ENCODE results near the gene CIB4.

The CIB4 gene

DNA sequence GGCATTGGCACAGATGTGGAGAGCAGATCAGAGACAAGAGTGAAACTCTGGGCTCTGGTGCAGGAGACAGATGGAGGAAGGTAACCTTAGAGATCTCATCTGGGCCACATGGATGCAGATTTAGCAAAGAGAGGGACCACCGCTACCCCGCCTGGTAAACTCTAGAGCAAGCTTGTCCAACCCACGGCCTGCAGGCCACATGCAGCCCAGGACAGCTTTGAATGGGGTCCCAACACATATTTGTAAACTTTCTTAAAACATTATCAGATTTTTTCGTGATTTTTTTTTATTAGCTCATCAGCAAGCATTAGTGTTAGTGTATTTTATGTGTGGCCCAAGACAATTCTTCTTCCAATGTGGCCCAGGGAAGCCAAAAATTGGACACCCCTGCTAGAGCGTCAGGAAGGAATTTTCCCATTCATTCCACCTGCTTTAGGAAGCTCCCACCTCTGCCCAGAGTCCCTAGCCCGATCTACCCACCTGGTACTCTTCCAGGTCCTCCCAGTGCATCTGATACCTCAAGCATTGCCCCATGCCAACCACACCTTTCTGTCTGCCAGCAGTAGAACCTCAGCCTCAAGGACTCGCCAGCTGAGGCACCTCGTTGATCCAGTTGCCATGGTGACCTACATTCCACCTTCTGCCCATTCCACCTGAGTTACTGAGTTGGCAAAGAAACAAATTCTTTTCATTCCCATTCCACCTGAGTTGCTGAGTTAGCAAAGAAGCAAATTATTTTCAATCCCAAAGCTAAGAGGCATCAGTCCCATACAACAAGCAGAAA, at the start of gene CIB4:
Gene CIB4 (minus strand): TSS at position 586 of the 784 bp plus-strand sequence. CDS start 52 bp downstream, at position 534.
- DNase-seq (ENCODE audit: low read depth in 2 of 2, low spot score in 1 of 2), result no peak

- DNase-seq (ENCODE audit: low read depth in 2 of 2, low spot score in 1 of 2), result no peak
Observed at GRCh38 chr2:26687801-26688200, 46.6 kb upstream of the CIB4 start.

GRCh38 chr2:26687328-26687727, 46.2 kb upstream of the CIB4 start:
- DNase-seq (ENCODE audit: low read depth in 2 of 2, low spot score in 1 of 2), result no peak

DNA sequence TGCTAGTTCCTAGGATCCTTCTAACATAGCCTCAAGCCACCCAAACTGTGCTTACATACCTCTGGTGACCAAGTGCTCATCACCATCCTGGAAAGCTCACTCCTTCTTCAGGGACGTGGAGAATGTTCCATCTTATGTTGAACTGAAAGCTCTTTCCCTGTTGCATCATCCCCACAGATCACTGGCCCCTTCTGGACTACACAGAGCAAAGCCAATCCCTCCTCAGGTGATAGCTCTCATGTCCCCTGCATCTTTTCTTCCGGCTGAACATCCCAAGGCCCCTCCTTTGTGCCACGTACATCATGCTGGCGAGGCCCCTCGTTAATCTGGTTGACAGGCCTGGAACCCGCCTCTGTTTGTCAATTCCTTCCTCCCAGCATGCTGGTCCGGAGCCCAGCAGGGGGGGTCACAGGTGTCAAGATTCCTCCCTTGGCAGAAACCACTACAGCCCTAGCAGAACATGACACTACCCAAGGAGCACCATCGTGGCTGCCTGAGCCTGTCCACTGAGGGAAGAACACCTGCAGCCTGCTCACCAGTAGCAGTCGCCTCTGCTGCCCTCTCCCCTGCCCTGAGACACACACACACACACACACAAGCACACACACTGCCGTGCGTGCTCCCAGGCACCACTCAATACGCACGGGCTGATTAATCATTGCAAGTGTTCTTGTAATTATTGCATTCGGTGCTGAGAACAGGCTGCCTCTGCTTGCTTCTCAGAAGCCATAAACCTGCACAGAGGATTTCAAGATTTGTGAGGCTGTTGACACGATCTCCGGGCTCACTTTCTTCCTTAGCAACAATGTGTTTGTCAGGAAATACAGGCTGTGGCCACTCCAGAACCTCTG, 45.0 kb upstream of the CIB4 start:
- no peak for DNase-seq (ENCODE audit: low read depth in 2 of 2, low spot score in 1 of 2)

GRCh38 chr2:26685341-26685740, 44.2 kb upstream of the CIB4 start:
- no peak for DNase-seq (ENCODE audit: low read depth in 2 of 2, low spot score in 1 of 2)

- no peak for DNase-seq (ENCODE audit: low read depth in 2 of 2, low spot score in 1 of 2)
Observed at GRCh38 chr2:26683583-26683982, 42.4 kb upstream of the CIB4 start.

DNA sequence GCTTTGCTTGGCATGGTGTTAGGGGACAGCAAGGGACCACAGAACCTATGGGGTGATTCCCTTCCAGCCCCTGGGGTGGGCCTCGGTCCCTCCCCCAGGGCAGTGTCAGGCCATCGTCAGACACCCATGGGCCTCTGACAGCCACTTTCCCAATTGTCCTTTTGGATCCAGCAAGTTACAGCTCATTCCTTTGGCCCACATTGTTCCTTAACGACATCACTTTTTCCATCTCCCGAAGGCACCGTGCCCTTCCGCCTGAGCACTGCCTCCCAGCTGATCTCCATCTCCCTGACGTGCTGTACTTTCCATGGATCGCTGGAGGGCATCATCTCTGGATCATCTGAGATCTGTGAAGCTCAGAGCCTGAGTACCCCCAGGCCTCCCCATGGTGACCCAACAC, 41.0 kb upstream of the CIB4 start:
- DNase-seq (ENCODE audit: low read depth in 2 of 2, low spot score in 1 of 2), result no peak

- DNase-seq (ENCODE audit: low read depth in 2 of 2, low spot score in 1 of 2), result no peak
Observed at GRCh38 chr2:26681656-26682055, 40.5 kb upstream of the CIB4 start.

DNA sequence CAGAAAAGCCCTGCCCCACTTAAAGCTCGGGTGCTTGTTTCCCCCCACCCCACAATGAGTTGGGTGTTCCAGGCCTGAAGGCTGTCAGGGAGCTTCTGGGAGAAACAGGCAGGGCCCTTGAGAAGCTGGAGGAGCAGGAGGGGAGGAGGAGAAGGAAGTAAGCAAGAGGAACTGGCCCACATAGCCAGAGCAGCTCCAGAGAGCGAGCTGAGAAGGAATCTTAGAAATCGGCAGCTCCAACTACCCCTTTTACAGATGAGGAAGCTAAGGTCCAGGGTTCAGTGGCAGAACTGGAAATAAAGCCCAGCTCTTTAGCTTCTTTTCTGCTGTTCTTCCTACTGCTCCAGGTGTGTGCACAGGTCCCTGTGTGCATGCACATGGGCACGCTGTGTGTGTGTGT, 38.7 kb upstream of the CIB4 start:
- no peak for DNase-seq (ENCODE audit: low read depth in 2 of 2, low spot score in 1 of 2)

GRCh38 chr2:26678035-26678434, 36.9 kb upstream of the CIB4 start:
- no peak for DNase-seq (ENCODE audit: low read depth in 2 of 2, low spot score in 1 of 2)

- DNase-seq (ENCODE audit: low read depth in 2 of 2, low spot score in 1 of 2), result no peak
Observed at GRCh38 chr2:26675651-26676255, 34.6 kb upstream of the CIB4 start.

DNA sequence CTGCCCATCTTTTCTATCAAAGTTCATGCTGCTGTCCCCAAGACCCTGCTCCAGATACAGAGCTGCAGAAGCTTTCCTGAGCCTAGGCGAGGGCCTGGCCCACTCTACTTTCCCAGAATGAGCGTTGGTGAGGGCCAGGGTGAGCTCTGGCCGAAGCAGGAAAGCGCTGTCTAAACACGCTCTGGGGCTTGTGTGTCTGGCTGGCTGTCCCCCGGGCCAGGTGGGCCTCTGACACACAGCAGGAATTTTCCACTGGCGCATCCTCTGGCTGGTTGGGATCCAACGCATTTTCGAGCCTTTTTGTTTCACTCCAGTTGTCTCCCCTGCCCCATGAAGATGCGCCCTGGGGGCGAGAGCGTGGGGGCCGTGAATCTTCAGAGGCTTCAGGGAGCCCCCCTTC, 33.6 kb upstream of the CIB4 start:
- no peak for DNase-seq (ENCODE audit: low read depth in 2 of 2, low spot score in 1 of 2)

DNA sequence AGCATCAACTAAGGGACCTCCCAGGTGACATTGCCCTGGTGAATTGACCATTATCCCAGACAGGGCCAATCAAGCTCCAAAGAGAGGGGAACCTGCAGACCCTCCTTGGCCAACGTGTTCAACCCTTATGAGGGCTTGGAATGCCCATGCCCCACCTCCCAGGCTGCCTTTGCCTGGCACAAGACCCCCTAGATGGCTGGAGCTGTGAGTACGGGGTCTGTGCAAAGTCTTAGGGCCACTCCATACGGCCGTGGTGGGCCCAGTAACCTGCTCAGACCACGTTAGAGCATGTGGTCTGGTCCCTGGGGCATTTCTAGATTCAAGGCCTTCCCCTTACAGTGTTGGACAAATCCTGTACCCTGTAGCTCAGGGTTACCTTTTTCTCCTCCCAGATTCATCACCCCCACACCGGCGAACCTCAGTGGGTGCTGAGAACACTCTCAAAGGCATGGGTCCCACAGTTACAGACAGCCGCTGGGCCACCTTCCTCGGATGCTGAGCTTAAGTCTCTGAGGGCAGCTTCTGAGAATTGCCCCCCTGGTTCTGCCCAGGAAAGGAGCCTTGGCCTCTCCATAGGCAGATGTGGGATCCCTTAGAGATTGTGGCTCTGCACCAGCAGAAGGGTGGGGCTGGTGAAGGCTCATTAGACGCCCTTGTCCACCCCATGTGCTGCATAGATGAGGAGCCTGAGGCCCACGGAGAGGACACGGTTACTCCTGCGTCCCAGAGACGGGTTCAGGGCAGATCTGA, 33.0 kb upstream of the CIB4 start:
- no peak for DNase-seq (ENCODE audit: low read depth in 2 of 2, low spot score in 1 of 2)

- DNase-seq (ENCODE audit: low read depth in 2 of 2, low spot score in 1 of 2), result no peak
Observed at GRCh38 chr2:26672818-26673393, 31.7 kb upstream of the CIB4 start.

- no peak for DNase-seq (ENCODE audit: low read depth in 2 of 2, low spot score in 1 of 2)
Observed at GRCh38 chr2:26672112-26672817, 31.1 kb upstream of the CIB4 start.

- DNase-seq (ENCODE audit: low read depth in 2 of 2, low spot score in 1 of 2), result no peak
Observed at GRCh38 chr2:26671691-26672090, 30.5 kb upstream of the CIB4 start.

GRCh38 chr2:26670931-26671460, 29.8 kb upstream of the CIB4 start:
- DNase-seq (ENCODE audit: low read depth in 2 of 2, low spot score in 1 of 2), result no peak

DNA sequence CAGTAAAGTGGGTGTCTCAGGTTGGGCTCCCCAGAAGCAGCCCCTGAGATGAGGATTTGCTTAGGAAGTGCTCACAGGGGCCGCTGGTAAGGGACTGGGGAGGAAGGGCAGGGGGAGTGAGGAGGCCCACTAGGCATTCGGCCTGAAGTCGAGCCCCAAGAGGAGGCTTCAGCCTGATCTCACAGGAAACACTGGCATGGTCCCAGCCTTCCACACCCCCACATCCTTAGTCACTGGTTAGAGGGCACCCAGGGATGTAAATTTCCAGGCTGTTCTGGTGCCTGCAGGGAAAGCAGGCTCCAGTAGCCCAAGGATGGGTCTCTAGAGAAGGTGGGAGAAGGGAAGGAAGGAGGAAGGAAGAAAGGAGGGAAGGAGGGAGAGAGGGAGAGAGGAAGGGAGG, 29.0 kb upstream of the CIB4 start:
- no peak for DNase-seq (ENCODE audit: low read depth in 2 of 2, low spot score in 1 of 2)

DNA sequence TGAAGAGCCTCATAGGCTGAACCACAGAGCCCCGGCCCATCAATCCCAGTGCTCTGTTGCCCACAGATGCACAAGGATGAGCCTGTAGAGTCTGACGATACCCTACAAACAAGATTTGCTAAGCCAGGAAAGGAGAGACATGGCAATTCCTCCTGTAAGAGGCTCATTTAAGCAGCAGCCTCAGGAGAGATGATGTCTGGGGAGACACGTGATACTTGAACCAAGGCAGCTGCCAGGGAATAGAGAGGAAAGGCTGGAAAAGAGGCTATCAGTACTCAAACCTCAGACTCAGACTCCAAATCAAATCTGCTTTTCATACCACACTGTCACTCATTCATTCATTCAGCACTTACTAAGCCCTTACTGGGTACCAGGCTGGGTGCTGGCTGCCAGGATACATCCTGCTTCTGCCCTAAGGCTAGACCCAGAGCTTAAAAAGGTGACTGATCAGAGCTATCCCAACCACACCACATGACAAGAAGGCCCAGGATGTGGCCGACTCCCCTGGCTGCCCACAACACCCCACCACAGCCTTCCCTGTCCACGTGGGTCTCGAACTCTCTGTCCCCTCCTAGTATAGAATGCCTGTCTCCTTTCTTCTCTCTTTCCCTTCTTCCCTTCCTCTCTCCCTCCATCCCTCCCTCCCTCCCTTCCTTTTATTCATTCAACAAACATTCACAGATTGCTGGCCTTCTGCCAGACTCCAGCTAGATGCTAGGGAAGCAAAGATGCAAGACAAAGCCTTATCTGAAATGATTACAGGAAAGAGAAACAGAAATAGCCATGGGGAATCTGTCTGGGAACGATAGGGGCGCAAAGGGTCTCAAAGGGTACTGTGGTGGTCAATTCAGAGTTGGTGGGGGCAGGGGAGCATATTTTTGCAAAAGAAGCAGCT, 27.9 kb upstream of the CIB4 start:
- DNase-seq (ENCODE audit: low read depth in 2 of 2, low spot score in 1 of 2), result no peak
